Activated naive CD4-positive, alpha-beta T cell treated with anti-CD3 and anti-CD28 coated beads, Interleukin-2, amount 10 ng/mL, durations not matched to agents 7 days and 5 days (primary cell): ENCODE results near the gene CRHR2.
A peak's percentile ranks its signal among the peaks of the same experiment; 100 is the strongest.

Experiments
- CTCF ChIA-PET: fragments of 350-600 bp; sonication (Branson Sonifier 250); formaldehyde crosslinking; loops from one replicate; lab custom pipeline; 2021; ENCODE audit warnings: antibody characterized with exemption; lab: Charles Lee
- DNase-seq: peaks from one replicate; pipeline ENCODE4 v3.0.0-alpha.2; 2020
- H3K27ac Mint-ChIP-seq: one replicate; pipeline ENCODE4 v1.8.0; 2021; ENCODE audit warnings: mild to moderate bottlenecking, moderate library complexity, mixed read lengths
- H3K27me3 Mint-ChIP-seq: one replicate; pipeline ENCODE4 v1.8.0; 2021; ENCODE audit warnings: mild to moderate bottlenecking, mixed read lengths
- H3K36me3 Mint-ChIP-seq: one replicate; pipeline ENCODE4 v1.8.0; 2021; ENCODE audit warnings: mixed read lengths
- H3K4me1 Mint-ChIP-seq: one replicate; pipeline ENCODE4 v1.8.0; 2021; ENCODE audit warnings: mixed read lengths
- H3K4me3 Mint-ChIP-seq: one replicate; pipeline ENCODE4 v1.8.0; 2021; ENCODE audit warnings: mild to moderate bottlenecking, moderate library complexity, mixed read lengths
- H3K9me3 Mint-ChIP-seq: one replicate; pipeline ENCODE4 v1.8.0; 2021; ENCODE audit warnings: mixed read lengths

CRHR2 gene

DNA sequence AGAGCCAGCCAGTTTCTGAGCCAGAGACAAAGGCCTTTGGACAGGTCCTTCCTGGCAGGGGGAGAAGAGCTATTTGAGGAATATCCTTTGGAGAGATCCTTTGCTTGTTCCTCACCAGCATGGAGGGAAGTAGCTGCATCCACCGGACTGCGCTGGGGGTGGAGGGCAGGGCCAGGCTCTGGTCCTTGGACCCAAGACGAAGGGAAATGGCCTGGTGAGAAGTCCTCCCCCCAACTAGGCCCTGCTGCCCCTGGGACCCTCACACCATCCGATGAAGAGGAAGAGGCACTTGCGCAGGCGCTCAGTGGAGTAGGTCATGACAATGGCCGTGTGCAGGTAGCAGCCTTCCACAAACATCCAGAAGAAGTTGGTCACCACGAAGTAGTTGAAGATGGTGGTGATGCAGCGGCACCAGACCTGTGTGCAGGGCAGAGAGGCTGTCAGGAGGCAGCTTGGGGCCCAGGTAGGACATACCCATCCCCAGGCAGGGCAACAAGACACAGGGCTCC is 19.8 kb downstream of the CRHR2 start:
- CTCF ChIA-PET = no interaction called here
- Mint-ChIP-seq H3K27me3 (no peaks in the 10 kb centered on the region), H3K4me1 (no peaks in the 10 kb centered on the region), H3K9me3 (no peaks in the 10 kb centered on the region), H3K27ac (no peak overlapping the region), H3K4me3 (no peak overlapping the region), H3K36me3 (no peaks in the 10 kb centered on the region)
- no peak for DNase-seq

DNA sequence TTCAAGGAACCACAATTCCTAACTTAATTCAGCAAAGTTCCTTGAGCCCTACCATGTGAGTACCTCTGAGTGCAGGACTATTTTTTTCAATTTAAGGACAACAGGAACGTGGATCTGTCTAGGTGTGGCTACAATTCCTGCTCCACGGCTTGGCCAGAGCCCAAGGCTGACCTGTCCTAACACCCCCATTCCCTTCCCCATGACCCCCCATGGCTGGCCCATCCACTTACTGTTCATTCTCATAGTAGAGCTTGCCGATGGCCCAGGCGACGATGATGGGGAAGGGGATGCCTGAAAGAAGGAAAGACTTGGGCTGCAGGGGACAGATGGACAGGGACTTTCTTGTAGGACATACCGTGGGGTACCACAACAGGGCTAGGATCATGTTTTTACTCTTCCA is 20.3 kb downstream of the CRHR2 start:
- no peaks in the 10 kb centered on the region for H3K27me3 Mint-ChIP-seq
- no peak overlapping the region for H3K27ac Mint-ChIP-seq
- CTCF ChIA-PET = no interaction called here
- H3K4me3 Mint-ChIP-seq = no peak overlapping the region
- no peak for DNase-seq
- no peaks in the 10 kb centered on the region for H3K36me3 Mint-ChIP-seq
- no peaks in the 10 kb centered on the region for H3K9me3 Mint-ChIP-seq
- no peaks in the 10 kb centered on the region for H3K4me1 Mint-ChIP-seq

DNA sequence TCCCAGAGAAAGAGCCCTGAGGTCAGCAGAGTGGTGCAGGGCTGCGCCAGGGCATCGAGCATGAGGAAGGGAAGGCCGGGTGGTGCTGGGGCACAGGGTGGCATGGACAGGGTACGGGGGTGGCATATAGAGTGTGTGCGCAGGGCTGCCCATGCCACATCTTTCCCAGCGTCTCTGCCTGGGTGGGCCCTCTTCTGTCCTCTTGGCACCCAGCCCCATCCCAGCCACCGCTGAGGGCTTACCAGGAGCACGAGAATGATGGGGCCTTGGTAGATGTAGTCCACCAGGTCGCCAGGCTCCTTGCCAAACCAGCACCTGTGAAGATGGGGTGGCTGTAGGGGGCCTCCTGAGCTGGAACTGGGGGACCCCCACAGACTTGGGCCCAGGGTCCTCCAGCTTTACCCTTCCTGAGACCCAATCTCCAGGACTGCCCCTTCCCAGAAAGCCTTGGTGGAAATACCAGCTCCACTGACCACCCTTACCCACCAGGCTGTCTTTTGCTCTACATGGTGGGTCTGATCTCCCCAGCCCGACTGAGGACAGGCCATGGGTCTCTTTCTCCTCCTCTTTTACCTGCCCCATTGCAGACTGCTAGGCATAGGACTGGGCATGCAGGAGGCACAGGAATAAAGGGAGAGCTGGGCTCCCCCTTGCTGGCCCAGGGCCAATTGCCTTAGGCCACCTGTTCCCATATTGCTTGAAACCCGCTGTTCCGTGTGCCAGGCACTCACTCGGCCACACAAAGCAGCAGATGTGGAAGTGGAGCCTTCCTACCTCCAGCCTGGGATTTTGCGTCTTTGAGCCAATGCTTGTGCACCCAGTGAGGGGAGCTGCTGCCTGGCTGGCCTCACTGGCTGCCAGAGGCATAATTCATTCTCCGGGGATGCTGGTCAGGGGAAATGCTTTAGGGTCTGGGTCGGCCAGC is 21.7 kb downstream of the CRHR2 start:
- Mint-ChIP-seq H3K27me3 (no peaks in the 10 kb centered on the region), H3K4me3 (no peak overlapping the region), H3K27ac (no peak overlapping the region), H3K36me3 (no peaks in the 10 kb centered on the region), H3K9me3 (no peaks in the 10 kb centered on the region), H3K4me1 (no peaks in the 10 kb centered on the region)
- CTCF ChIA-PET = no interaction called here
- peak; percentile 11 for DNase-seq

DNA sequence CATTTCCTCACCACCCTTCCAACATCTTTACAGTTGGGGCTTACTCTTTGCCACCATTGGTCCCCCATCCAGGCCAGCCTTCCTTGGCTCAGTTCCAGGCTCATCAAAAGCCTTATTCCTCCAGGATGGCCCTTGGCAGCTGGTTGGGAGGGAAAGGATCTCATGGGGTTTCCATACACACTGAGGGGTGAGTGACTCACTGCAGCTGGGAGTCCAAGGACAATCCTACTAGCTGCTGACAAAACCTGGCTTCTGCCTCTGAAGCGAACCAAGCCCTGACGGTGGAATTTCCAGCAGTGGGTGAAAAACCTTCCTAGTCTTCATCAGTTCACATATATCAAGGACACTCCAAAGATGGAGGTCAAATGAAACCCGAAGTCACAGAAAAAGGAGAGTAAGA is 22.9 kb downstream of the CRHR2 start:
- H3K4me3 Mint-ChIP-seq = no peak overlapping the region
- H3K36me3 Mint-ChIP-seq = no peaks in the 10 kb centered on the region
- H3K27me3 Mint-ChIP-seq = no peaks in the 10 kb centered on the region
- CTCF ChIA-PET = interaction anchor here (1.6 kb wide), 1 partner anchor 80 kb away, joined by 8 read pairs; no protein-coding TSS in a partner anchor
- no peaks in the 10 kb centered on the region for H3K4me1 Mint-ChIP-seq
- DNase-seq = no peak
- H3K27ac Mint-ChIP-seq = no peak overlapping the region
- H3K9me3 Mint-ChIP-seq = no peaks in the 10 kb centered on the region

DNA sequence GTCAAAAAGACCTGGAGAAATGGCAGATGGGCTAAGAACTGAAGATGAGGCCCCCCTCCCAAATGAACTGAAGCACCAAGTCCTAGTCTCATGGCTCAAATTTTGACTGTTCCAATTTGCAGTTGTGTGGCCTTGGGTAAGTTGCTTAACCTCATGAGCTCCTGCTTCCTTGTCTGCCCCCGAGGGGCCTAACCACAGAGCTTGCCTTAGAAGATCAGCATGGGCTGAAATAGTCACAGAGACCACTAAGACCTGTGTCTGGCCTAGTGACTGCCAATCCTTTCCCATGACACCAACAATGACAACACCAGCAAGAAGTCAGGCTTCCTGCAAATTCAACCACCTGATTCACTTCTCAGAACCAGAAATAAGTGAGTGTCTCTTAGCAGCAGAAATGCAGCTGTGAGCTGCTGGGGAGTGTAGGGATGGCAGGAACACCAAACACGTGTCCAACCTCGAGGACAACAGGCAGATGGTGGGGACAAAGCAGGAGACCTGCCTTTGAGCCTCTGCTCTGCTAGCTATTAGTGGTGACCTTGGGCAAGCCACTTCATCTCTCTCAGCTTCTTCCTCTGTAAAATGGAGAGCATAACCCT is 23.7 kb downstream of the CRHR2 start:
- CTCF ChIA-PET = interaction anchor here (1.6 kb wide), 1 partner anchor 81 kb away, joined by 8 read pairs; no protein-coding TSS in a partner anchor
- DNase-seq = no peak
- no peak overlapping the region for H3K4me3 Mint-ChIP-seq
- H3K4me1 Mint-ChIP-seq = no peaks in the 10 kb centered on the region
- no peaks in the 10 kb centered on the region for H3K9me3 Mint-ChIP-seq
- H3K36me3 Mint-ChIP-seq = no peaks in the 10 kb centered on the region
- no peak overlapping the region for H3K27ac Mint-ChIP-seq
- no peaks in the 10 kb centered on the region for H3K27me3 Mint-ChIP-seq

DNA sequence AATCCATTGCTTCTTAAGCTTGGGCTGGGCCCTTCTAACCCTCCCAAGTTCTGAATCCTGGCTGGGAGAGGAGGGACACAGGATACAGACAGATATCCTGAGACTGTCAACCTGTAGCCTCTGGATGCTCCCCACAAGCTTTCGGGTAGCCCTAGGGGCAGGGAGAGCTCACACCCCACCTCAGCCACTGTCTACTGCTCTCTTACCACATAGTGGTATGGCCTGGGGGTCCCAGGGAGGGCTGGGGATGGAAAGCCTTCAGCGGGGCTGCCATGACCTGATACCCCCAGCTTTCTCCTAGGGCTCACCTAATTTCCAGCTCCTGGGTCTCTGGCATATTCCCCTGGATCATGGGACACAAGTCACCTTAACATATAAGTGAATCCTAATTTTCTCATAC is 25.1 kb downstream of the CRHR2 start:
- CTCF ChIA-PET = no interaction called here
- Mint-ChIP-seq H3K27me3 (no peaks in the 10 kb centered on the region), H3K9me3 (no peaks in the 10 kb centered on the region), H3K4me3 (no peak overlapping the region), H3K27ac (no peak overlapping the region), H3K4me1 (no peaks in the 10 kb centered on the region), H3K36me3 (no peaks in the 10 kb centered on the region)
- DNase-seq = no peak

DNA sequence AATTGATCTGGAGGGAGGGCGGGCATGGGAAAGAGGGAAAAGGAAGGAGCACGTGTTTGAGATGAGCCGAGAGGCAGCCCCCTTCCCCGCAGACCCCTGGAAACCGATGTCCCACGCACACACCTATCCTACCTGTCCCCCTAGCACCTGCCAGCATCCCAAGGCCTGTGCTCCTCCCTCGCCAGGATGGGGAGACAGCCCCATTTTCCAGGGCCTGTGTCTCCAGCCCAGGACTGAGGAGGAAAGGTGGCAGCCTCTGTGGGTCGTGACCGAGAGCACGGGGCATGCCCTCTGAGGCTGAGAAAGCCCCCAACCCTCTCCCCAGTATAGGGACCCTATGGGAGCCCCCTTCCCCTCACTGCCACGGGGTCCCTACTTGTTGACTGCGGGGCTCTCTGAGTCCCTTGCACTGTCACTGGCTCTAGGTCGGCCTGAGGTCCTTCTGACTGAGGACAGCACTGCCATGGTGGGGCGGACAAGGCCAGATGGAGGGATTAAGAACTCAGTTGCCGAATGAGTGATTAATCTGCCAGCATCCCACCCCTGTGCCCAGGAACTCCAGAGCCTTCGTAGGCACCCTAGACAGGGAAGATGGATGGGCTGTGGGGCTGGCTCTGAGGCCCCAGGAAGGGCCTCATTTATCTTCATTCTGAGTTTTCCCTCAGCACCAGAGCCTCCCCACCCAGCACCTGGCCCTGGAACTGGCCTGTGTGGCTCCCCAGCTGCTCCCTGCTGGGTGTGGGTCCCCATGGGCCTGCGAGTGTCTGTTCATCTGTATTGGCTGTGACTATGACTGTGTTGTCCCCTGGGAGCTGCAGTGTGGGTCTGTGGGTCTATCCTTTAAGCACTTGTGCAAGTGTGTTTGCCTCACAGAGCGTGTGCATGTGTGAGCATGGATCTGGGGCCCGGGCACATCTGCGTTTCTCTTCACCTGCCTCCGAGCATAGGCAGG is 26.0 kb downstream of the CRHR2 start:
- H3K27me3 Mint-ChIP-seq = no peaks in the 10 kb centered on the region
- no peaks in the 10 kb centered on the region for H3K36me3 Mint-ChIP-seq
- H3K4me3 Mint-ChIP-seq = no peak overlapping the region
- H3K27ac Mint-ChIP-seq = no peak overlapping the region
- no peak for DNase-seq
- no peaks in the 10 kb centered on the region for H3K9me3 Mint-ChIP-seq
- H3K4me1 Mint-ChIP-seq = no peaks in the 10 kb centered on the region
- CTCF ChIA-PET = no interaction called here

DNA sequence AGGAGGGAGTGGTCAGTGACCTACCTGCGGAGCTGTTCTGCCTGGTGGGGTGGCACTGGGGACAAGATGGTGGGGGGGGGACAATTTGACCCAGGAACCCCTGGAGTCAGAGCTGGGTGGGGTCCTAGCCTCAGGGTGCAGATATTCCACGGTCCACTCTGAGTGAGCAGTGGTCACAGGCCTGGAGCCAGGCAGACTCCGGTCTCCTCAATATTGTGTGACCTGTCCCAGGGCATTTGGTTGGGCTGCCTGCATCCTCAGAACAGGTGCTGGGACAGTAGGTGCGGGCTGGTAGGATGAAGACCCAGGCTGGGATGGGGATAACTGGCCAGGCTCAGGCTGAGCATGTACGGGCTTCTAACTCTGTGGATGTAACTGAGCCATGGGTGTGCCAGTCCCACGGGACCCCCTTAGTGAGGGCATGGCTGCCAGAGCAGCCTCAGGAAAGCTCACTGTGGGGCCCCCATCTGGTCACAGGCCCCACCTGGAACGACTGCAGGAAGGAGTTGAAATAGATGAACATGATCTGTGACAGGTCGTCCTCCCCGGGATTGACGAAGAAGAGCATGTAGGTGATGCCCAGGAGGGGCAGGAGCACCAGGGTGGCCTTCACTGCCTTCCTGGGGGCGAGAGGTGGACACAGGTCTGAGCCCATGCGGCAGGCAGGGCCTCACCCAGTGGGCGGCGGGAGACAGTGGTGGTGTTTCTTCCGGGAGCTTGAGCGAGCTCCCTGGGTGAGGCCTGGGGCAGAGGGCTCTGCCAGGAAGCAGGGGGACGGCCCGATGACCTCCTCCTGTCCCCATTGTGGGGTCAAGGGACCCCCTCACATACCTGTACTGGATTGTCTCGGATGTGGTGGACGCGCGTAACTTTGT is 26.9 kb downstream of the CRHR2 start:
- H3K9me3 Mint-ChIP-seq = no peaks in the 10 kb centered on the region
- no peaks in the 10 kb centered on the region for H3K27me3 Mint-ChIP-seq
- no peaks in the 10 kb centered on the region for H3K4me1 Mint-ChIP-seq
- CTCF ChIA-PET = no interaction called here
- no peak overlapping the region for H3K27ac Mint-ChIP-seq
- no peaks in the 10 kb centered on the region for H3K36me3 Mint-ChIP-seq
- no peak for DNase-seq
- H3K4me3 Mint-ChIP-seq = no peak overlapping the region

DNA sequence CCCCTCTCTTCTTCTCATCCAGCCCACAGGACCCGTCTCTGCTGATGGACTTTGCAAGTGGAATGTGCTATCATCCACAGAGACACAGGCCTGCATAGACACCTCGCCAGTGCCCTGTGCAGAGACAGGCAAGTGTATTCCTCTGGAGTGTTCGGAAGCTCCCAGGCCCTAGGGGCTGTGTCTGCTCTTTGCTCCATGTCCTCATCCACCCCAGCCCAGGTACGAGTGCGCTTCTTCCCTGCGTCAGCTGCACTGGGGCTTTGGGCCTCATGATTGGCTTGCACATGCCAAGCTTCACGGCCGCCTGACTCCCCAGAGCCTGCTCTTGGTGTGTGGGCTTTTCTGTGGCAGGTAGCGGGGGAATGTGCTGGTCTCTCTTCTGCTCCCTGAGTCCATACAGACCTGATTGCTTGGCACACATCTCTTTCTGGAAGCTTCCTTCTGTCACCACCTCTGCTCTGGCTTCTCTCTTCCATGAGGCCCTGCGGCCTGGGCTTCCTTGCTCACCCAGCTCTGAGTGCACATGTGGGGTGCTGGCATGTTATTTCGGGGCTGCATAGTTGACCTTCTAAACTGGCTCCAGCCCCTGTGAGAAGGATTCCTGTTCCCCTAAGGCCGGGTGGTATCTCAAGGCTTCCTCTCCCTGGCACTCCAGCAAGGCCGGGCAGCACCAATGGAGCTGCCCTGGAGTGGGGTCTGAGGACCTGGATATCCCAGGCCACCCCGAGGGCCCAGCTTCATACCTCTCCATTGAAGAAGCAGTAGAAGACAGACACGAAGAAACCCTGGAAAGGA is 27.8 kb downstream of the CRHR2 start:
- no peak for DNase-seq
- no peaks in the 10 kb centered on the region for H3K36me3 Mint-ChIP-seq
- no peaks in the 10 kb centered on the region for H3K27me3 Mint-ChIP-seq
- CTCF ChIA-PET = interaction anchor here (0.9 kb wide), 1 partner anchor 10 kb away, joined by 4 read pairs; no protein-coding TSS in a partner anchor
- H3K9me3 Mint-ChIP-seq = no peaks in the 10 kb centered on the region
- H3K4me1 Mint-ChIP-seq = no peaks in the 10 kb centered on the region
- H3K4me3 Mint-ChIP-seq = no peak overlapping the region
- no peak overlapping the region for H3K27ac Mint-ChIP-seq

DNA sequence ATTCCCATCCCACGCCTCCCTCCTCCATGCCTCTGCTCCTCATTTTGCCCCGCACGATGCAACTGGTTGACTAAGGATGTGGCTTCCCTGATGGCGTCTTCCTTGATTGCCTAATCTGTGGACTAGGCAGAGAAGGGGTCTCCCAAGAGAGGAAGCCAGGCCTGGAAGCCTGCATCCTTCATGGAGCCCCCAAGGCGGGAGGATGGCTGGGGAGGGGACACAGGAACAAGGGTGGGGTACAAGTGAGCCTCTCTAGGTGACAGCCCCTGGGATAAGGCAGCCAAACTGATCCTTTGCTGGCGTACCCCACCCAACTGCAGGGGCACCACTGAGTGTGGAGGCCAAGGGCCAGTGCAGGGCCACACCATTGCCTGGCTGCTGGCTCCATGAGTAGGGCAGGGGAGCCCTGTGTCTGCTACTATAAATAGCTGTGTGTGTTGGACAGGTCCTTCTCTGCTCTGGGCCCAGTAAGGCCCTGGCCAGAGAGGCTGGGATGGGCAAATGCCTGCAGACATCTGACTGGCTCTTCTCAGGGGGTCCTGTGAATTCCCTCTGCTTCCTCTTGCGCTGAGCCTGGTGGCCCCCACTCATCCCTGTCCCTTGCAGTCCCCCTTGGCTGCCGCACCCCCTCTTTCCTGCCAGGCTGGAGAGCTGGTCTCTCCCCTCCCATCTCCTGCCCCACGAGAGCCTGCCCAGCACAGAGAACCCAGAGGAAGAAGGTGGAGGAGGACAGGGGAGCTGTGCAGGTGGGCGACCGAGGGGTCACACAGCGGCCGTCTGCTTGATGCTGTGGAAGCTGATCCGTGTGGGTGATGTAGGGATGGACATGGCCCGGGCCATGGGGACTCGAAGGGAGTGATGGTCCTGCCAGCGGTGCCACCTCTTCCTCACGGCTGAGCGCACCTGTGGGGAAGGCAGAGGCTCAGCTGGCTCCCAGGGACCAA is 29.3 kb downstream of the CRHR2 start:
- Mint-ChIP-seq H3K9me3 (no peaks in the 10 kb centered on the region), H3K4me3 (no peak overlapping the region), H3K27ac (no peak overlapping the region), H3K4me1 (no peaks in the 10 kb centered on the region), H3K27me3 (no peaks in the 10 kb centered on the region), H3K36me3 (no peaks in the 10 kb centered on the region)
- DNase-seq = no peak
- CTCF ChIA-PET = no interaction called here

DNA sequence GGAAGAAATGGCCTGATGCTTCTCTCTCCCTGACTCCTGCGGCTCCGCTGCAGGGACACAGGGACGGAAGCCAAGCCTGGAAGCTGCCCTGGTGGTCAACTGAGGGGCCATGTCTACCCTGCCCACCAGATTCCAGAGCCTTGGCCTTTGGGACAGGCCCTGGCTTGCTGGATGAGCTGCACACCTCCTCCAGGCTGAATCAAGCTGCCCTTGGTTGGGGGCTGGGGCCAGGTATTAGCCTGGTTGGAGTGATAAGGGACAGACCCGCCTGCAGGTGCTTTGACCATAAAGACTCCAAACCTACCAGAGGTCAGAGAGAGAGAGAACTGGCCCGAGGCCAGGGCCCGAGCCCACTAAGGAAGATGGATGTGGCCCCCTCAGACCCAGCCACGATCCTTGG is 30.1 kb downstream of the CRHR2 start:
- H3K27me3 Mint-ChIP-seq = no peaks in the 10 kb centered on the region
- no peak for DNase-seq
- no peak overlapping the region for H3K4me3 Mint-ChIP-seq
- no peak overlapping the region for H3K27ac Mint-ChIP-seq
- no peaks in the 10 kb centered on the region for H3K4me1 Mint-ChIP-seq
- H3K9me3 Mint-ChIP-seq = no peaks in the 10 kb centered on the region
- no peaks in the 10 kb centered on the region for H3K36me3 Mint-ChIP-seq
- CTCF ChIA-PET = no interaction called here

DNA sequence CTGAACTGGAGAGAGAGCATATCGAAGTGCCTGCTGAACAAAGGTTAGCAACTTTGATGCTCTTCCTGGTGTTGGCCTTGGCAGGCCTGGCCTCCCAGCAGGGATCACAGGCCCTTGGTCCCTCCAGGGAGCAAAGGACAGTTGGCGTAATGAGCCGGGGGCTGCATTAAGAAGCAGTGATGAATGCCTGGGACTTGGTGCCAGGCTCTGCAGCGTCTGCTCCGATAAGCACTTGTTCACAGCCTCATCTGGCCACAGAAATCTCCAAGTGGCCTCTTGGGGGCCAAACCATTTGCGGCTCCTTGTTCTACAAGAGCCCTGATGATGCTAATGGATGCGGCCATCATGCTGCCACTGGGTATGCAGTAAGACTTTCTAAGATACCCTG is 31.8 kb downstream of the CRHR2 start:
- H3K27me3 Mint-ChIP-seq = no peaks in the 10 kb centered on the region
- no peak overlapping the region for H3K4me3 Mint-ChIP-seq
- peaks cover 2% of the 10 kb centered on the region for H3K36me3 Mint-ChIP-seq
- no peaks in the 10 kb centered on the region for H3K4me1 Mint-ChIP-seq
- no peaks in the 10 kb centered on the region for H3K9me3 Mint-ChIP-seq
- CTCF ChIA-PET = no interaction called here
- H3K27ac Mint-ChIP-seq = no peak overlapping the region
- DNase-seq = no peak
